Type B pancreatic cell (in vitro differentiated cells): Measurements from ENCODE around the gene GALNT10. TPM values are rescaled to one million over a fixed set of nuclear protein-coding genes. Genes with fewer than 3 reads are reported as not detected.

Source experiments
- DNase-seq: peaks from one replicate; pipeline ENCODE4 v3.0.0; 2021; ENCODE audit warnings: mixed read lengths; ENCODE audit not compliant: unreplicated experiment; ENCODE audit errors: extremely low spot score
- H3K27ac Mint-ChIP-seq: 2 replicates; pipeline ENCODE4 v1.8.0; 2021; ENCODE audit warnings: mild to moderate bottlenecking, mixed read lengths
- H3K27me3 Mint-ChIP-seq: 2 replicates; pipeline ENCODE4 v1.8.0; 2021; ENCODE audit warnings: mixed read lengths
- H3K36me3 Mint-ChIP-seq: 2 replicates; pipeline ENCODE4 v1.8.0; 2021; ENCODE audit warnings: mixed read lengths
- H3K4me1 Mint-ChIP-seq: one replicate; pipeline ENCODE4 v1.8.0; 2021; ENCODE audit warnings: mixed read lengths; ENCODE audit not compliant: unreplicated experiment
- H3K4me3 Mint-ChIP-seq: 2 replicates; pipeline ENCODE4 v1.8.0; 2021; ENCODE audit warnings: mild to moderate bottlenecking, mixed read lengths
- H3K9me3 Mint-ChIP-seq: 2 replicates; pipeline ENCODE4 v1.8.0; 2021; ENCODE audit warnings: mixed read lengths
- CTCF ChIP-seq: fragments of 200-600 bp; sonication (generic); conservative IDR thresholded peaks from 2 replicates; pipeline ENCODE4 v1.5.0; 2021; ENCODE audit warnings: antibody characterized with exemption, mild to moderate bottlenecking
- total RNA-seq: library from RNA; stranded (reverse); gene quantifications from 2 replicates; pipeline ENCODE4 v1.2.1, GENCODE V29; 2021; ENCODE audit warnings: low replicate concordance

The GALNT10 gene
- total RNA-seq, 1 donor from 2014 or later = 23.0 TPM

DNA sequence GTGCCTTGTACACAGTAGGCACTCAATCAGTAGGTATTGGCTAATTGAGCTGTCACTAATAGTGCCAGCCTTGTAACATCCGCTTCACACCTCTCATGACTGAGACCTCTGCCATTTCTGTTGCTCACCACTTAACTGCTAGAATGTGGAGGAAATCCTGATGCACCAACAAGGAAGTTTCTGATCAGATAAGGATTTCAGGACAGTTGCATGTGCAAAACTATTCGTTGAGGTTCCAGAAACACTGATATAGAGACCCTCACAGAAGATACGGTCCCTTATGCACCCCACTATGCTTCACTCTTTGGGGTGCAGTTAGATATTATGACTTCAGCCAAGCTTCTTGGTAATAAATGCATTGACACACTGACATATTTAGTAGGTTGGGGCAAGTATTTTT is 266.0 kb downstream of the GALNT10 start:
- Mint-ChIP-seq H3K27ac (no peak overlapping the region), H3K36me3 (peaks cover 34% of the 10 kb centered on the region), H3K9me3 (no peaks in the 10 kb centered on the region), H3K4me3 (no peak overlapping the region), H3K27me3 (no peaks in the 10 kb centered on the region), H3K4me1 (no peaks in the 10 kb centered on the region)
- no peak for DNase-seq
- TF ChIP-seq CTCF = no peak

DNA sequence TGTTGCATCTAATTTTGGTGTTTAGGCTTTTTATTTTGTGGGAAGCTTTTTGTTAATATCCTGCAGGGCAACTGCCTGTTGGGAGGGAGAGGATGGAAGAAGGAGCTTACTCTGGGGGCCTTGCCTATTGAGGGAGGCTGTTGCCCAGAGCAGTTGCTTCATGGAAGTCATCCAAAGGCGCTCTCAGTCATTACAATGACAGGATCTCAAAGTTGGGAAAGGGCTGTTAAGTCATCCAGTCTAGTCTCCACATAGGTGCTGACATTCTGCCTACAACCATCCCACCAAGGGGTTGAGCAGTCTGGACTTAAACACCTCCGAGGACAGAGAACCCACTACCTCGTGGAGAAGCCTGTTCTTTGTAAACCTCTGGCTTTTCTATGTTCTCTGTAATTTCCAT is 268.5 kb downstream of the GALNT10 start:
- Mint-ChIP-seq H3K9me3 (no peaks in the 10 kb centered on the region), H3K27me3 (no peaks in the 10 kb centered on the region), H3K27ac (no peak overlapping the region), H3K4me1 (no peaks in the 10 kb centered on the region), H3K36me3 (peaks cover 20% of the 10 kb centered on the region), H3K4me3 (no peak overlapping the region)
- no peak for DNase-seq
- TF ChIP-seq CTCF = no peak

GRCh38 chr5:154460172-154460571 is 269.6 kb downstream of the GALNT10 start:
- Mint-ChIP-seq H3K36me3 (peaks cover 20% of the 10 kb centered on the region), H3K27ac (no peak overlapping the region), H3K27me3 (peaks cover 6% of the 10 kb centered on the region), H3K4me3 (no peak overlapping the region), H3K4me1 (no peaks in the 10 kb centered on the region), H3K9me3 (no peaks in the 10 kb centered on the region)
- no peak for DNase-seq
- TF ChIP-seq CTCF = no peak

DNA sequence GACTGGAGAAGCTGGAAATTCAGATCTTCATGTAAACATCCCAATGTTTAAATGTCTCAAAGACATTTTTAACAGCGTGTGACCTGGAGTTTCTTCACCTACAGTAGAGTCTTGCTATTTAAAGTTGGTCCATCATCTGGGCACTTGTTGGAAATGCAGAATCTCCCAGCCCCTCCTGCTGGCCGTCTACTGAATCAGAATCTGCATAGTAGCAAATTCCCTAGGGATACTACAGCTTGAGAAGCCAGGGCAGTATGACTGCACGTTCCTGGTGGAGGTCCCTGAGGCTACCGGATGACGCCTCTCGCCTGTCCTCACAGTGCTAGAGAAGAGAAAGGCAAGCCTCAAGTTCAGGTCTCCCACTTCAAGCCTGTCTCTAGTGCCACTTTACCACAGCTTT is 271.0 kb downstream of the GALNT10 start:
- Mint-ChIP-seq H3K27ac (no peak overlapping the region), H3K36me3 (peaks cover 11% of the 10 kb centered on the region), H3K4me1 (no peaks in the 10 kb centered on the region), H3K27me3 (peaks cover 14% of the 10 kb centered on the region), H3K9me3 (no peaks in the 10 kb centered on the region), H3K4me3 (no peak overlapping the region)
- no peak for DNase-seq
- TF ChIP-seq CTCF = peak; percentile 36

DNA sequence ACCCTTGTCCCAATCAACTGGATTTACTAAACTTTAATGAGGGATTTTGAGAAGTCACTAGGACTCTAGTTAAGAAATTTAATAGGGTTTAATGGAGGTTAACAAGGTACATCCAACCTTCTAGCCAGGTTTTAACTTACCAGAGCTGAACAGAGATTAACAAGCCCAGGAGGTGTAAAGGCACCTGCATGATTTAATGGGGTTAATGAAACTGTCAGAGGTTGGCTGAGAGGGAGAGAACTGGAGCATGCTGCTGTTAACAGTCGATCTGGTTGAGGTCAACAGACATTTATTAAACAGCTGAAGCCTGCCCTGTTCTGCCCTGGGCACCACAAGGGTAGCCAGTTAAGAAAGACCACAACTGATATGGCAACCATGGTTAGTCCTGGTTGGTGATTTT is 273.9 kb downstream of the GALNT10 start:
- Mint-ChIP-seq H3K27ac (no peak overlapping the region), H3K4me3 (no peak overlapping the region), H3K9me3 (no peaks in the 10 kb centered on the region), H3K4me1 (no peaks in the 10 kb centered on the region), H3K27me3 (peaks cover 36% of the 10 kb centered on the region), H3K36me3 (no peaks in the 10 kb centered on the region)
- no peak for TF ChIP-seq CTCF
- no peak for DNase-seq

DNA sequence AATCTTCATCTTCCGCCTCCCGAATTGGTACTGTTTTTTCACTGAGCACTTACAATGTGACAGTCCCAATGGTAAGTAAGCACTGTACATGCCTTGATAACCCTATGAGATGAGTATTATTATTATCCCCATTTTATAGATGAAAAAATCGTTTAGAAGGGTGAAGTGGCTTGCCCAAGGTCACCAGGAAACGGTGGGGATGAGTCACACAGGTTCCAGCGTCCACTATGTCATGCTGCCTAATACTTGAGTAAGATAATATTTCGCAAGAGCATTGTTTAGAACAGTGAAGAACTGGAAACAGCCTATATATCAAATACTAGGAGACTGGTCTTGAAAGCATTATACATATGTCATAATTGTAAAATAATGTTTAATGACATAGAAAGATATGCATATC is 274.6 kb downstream of the GALNT10 start:
- no peaks in the 10 kb centered on the region for H3K4me1 Mint-ChIP-seq
- no peak overlapping the region for H3K4me3 Mint-ChIP-seq
- H3K36me3 Mint-ChIP-seq = no peaks in the 10 kb centered on the region
- no peaks in the 10 kb centered on the region for H3K9me3 Mint-ChIP-seq
- DNase-seq = no peak
- H3K27me3 Mint-ChIP-seq = peaks cover 41% of the 10 kb centered on the region
- H3K27ac Mint-ChIP-seq = no peak overlapping the region
- no peak for TF ChIP-seq CTCF
